Stomach (tissue), 9 donors: ENCODE measurements around the gene HAL. TPM values are rescaled to one million over a fixed set of nuclear protein-coding genes. Genes with fewer than 3 reads are reported as not detected.

Experiments
- DNase-seq, 2 donors: peaks; one replicate each; pipeline versions ENCODE4 v3.0.0 to v3.0.0-alpha.2; 2013 to 2019
- H3K27ac ChIP-seq, 5 donors: fragments of 200-600 bp in 4 of 5; sonication (generic) in 4 of 5; one replicate each; pipeline ENCODE4 v1.5.1; 2013 to 2019; ENCODE audit warnings: mild to moderate bottlenecking in 1 of 5, moderate library complexity in 1 of 5
- H3K27me3 ChIP-seq, 3 donors: fragments of 200-600 bp; sonication (generic); one replicate each; pipeline ENCODE4 v1.5.1; 2017 to 2019; ENCODE audit warnings: mixed run types in 1 of 3
- H3K36me3 ChIP-seq, 4 donors: fragments of 200-600 bp; sonication (generic); 1 replicate in 3 of 4; 2 replicates in 1 of 4; pipeline ENCODE4 v1.5.1; 2016 to 2019
- H3K4me1 ChIP-seq, 4 donors: fragments of 200-600 bp; sonication (generic); one replicate each; pipeline ENCODE4 v1.5.1; 2016 to 2019
- H3K4me3 ChIP-seq, 4 donors: fragments of 200-600 bp; sonication (generic) in 3 of 4; one replicate each; pipeline ENCODE4 v1.5.1; 2016 to 2019; ENCODE audit warnings: mild to moderate bottlenecking in 1 of 4
- H3K9me3 ChIP-seq, 4 donors: fragments of 200-600 bp; sonication (generic); one replicate each; pipeline ENCODE4 v1.5.1; 2016 to 2019
- CTCF ChIP-seq, 7 experiments: fragments of 450-650 bp in 4 of 7; fragments of 200-600 bp in 3 of 7; sonication (generic) in 3 of 7; IDR thresholded peaks; one replicate each; pipeline ENCODE4 v1.5.1; 2016 to 2019; ENCODE audit warnings: antibody characterized with exemption in 7 of 7, control low read depth in 2 of 7, mild to moderate bottlenecking in 1 of 7
- EP300 ChIP-seq: sonication (generic); formaldehyde crosslinking; IDR thresholded peaks from one replicate; pipeline ENCODE4 v1.6.1; 2017; ENCODE audit warnings: antibody characterized with exemption
- POLR2A ChIP-seq, 4 donors: fragments of 450-650 bp; IDR thresholded peaks; one replicate each; pipeline ENCODE4 v1.6.1; 2016; ENCODE audit warnings: antibody characterized with exemption in 4 of 4, control low read depth in 2 of 4, mild to moderate bottlenecking in 1 of 4, moderate library complexity in 1 of 4
- POLR2AphosphoS5 ChIP-seq, 3 donors: sonication (generic); formaldehyde crosslinking; IDR thresholded peaks; one replicate each; pipeline ENCODE4 v1.6.1; 2016; ENCODE audit warnings: antibody characterized with exemption in 3 of 3
- WGBS, 5 donors: extraction: QIAGEN DNeasy Blood & Tissue Kit in 3 of 5; methylation state at CpG; one replicate each; pipeline versions ENCODE4 v1.1.5 to v1.1.7; 2013 to 2018; 5-methylcytosine and 5-hydroxymethylcytosine counted together
- intact Hi-C: fragments of 100-400 bp; cut with DNase I; formaldehyde crosslinking; loops from one replicate; pipeline ENCODE4 v1.15.1; 2023; ENCODE audit warnings: low total_unique reads
- polyA plus RNA-seq, 3 donors: library from polyadenylated mRNA; stranded (reverse); fragments of 200-250 nt; gene quantifications; one replicate each; pipeline ENCODE4 v1.2.3, GENCODE V29; 2013
- total RNA-seq, 5 donors: library from RNA; depleted of rRNA; stranded (reverse); fragments of >200 nt; gene quantifications; one replicate each; pipeline versions ENCODE4 v1.1.0 to v1.2.3, GENCODE V29; 2014 to 2016
- donor health status: healthy with polysubstance abuse.
- donor health status: Bipolar disorder and iron deficiency.
- donor health status: healthy.

Gene HAL
- total and polyA plus RNA-seq, 8 donors = 0.23 to 85.8 (median 1.8) TPM; not detected in 4

- Histone ChIP-seq H3K9me3 (no peaks in the 10 kb centered on the region), H3K4me1 (no peaks in the 10 kb centered on the region), H3K27ac (no peak overlapping the region), H3K4me3 (no peak overlapping the region), H3K27me3 (no peaks in the 10 kb centered on the region), H3K36me3 (no peaks in the 10 kb centered on the region)
- intact Hi-C loops = no loop called here
- DNase-seq = no peak
- TF ChIP-seq CTCF (IDR thresholded peaks at IDR 0.05) = no peak
- no peak for TF ChIP-seq POLR2A (IDR thresholded peaks at IDR 0.05)
- TF ChIP-seq EP300 = no peak
- TF ChIP-seq POLR2AphosphoS5 (IDR thresholded peaks at IDR 0.05) = no peak
- WGBS, 5 donors = 81 to 89% (median 87%) methylated on average over 3 of the region's 3 CpGs
Measured at GRCh38 chr12:95978774-95979173, 17.4 kb downstream of the HAL start.

GRCh38 chr12:95978351-95978750 lies 17.8 kb downstream of the HAL start:
- Histone ChIP-seq H3K27me3 (no peaks in the 10 kb centered on the region), H3K27ac (no peak overlapping the region), H3K4me1 (no peaks in the 10 kb centered on the region), H3K9me3 (no peaks in the 10 kb centered on the region), H3K36me3 (no peaks in the 10 kb centered on the region), H3K4me3 (no peak overlapping the region)
- intact Hi-C loops = no loop called here
- no peak for DNase-seq
- WGBS, 5 donors = 88 to 92% (median 91%) methylated on average over 5 of the region's 5 CpGs
- TF ChIP-seq EP300 = no peak
- TF ChIP-seq POLR2AphosphoS5 (IDR thresholded peaks at IDR 0.05) = no peak
- no peak for TF ChIP-seq POLR2A (IDR thresholded peaks at IDR 0.05)
- no peak for TF ChIP-seq CTCF (IDR thresholded peaks at IDR 0.05)

- Histone ChIP-seq H3K4me3 (no peak overlapping the region), H3K36me3 (no peaks in the 10 kb centered on the region), H3K27ac (no peak overlapping the region), H3K9me3 (no peaks in the 10 kb centered on the region), H3K27me3 (no peaks in the 10 kb centered on the region), H3K4me1 (no peaks in the 10 kb centered on the region)
- WGBS, 5 donors = 81 to 93% (median 90%) methylated on average over 4 to 11 of the region's 11 CpGs
- TF ChIP-seq POLR2AphosphoS5 (IDR thresholded peaks at IDR 0.05) (no peak), POLR2A (IDR thresholded peaks at IDR 0.05) (no peak), CTCF (IDR thresholded peaks at IDR 0.05) (no peak), EP300 (no peak)
- DNase-seq = no peak
- intact Hi-C loops = no loop called here
Measured at GRCh38 chr12:95977764-95978305, 18.3 kb downstream of the HAL start.

- intact Hi-C loops = no loop called here
Measured at GRCh38 chr12:95976416-95976832, 19.7 kb downstream of the HAL start.

More at GRCh38 chr12:95976416-95976832, 19.7 kb downstream of the HAL start:
- H3K27ac ChIP-seq = no peak overlapping the region
- H3K9me3 ChIP-seq = no peaks in the 10 kb centered on the region
- DNase-seq = no peak
- TF ChIP-seq EP300 (no peak), POLR2A (IDR thresholded peaks at IDR 0.05) (no peak), CTCF (IDR thresholded peaks at IDR 0.05) (no peak), POLR2AphosphoS5 (IDR thresholded peaks at IDR 0.05) (no peak)
- 92 to 95% (median 92%) methylated on average over 8 of the region's 8 CpGs for WGBS, 5 donors
- no peak overlapping the region for H3K4me3 ChIP-seq
- no peaks in the 10 kb centered on the region for H3K36me3 ChIP-seq
- no peaks in the 10 kb centered on the region for H3K27me3 ChIP-seq
- H3K4me1 ChIP-seq = no peaks in the 10 kb centered on the region
